GM12872 (cell line): ENCODE results near the gene GRIK3.

ENCODE experiments used
- CTCF ChIP-seq: IDR thresholded peaks from 3 replicates; pipeline ENCODE4 v1.5.1; 2011; ENCODE audit warnings: low read depth, mild to moderate bottlenecking, low read length, moderate library complexity; ENCODE audit not compliant: insufficient read depth

GRIK3 gene

GRCh38 chr1:36762174-36762573 is 272.1 kb downstream of the GRIK3 start:
- TF ChIP-seq CTCF, result no peak

GRCh38 chr1:36761113-36761512 is 273.2 kb downstream of the GRIK3 start:
- TF ChIP-seq CTCF, result no peak

- TF ChIP-seq CTCF, result no peak
Observed at GRCh38 chr1:36760081-36760480, 274.2 kb downstream of the GRIK3 start.

GRCh38 chr1:36759355-36759754 is 275.0 kb downstream of the GRIK3 start:
- TF ChIP-seq CTCF, result no peak

- TF ChIP-seq CTCF, result no peak
Observed at GRCh38 chr1:36755303-36756230, 278.7 kb downstream of the GRIK3 start.

GRCh38 chr1:36754366-36754765 is 279.9 kb downstream of the GRIK3 start:
- TF ChIP-seq CTCF, result no peak

- no peak for TF ChIP-seq CTCF
Observed at GRCh38 chr1:36753451-36753850, 280.9 kb downstream of the GRIK3 start.
